GM23338 (cell line): ENCODE measurements around the gene ASB16. TPM values are rescaled to one million over a fixed set of nuclear protein-coding genes. Genes with fewer than 3 reads are reported as not detected.

Source experiments
- ATAC-seq: fragments of 200-7000 bp; cut with Tn5 transposase; 3 replicates; pipeline ENCODE4 v1.9.1; 2020
- DNase-seq: peaks from one replicate; pipeline ENCODE4 v3.0.0-alpha.2; 2015; ENCODE audit warnings: low spot score
- H2AFZ ChIP-seq: fragments of 200-600 bp; sonication (generic); 2 replicates; pipeline ENCODE4 v1.8.0; 2016; ENCODE audit warnings: antibody characterized with exemption, mild to moderate bottlenecking, moderate library complexity
- H3F3A ChIP-seq: fragments of 200-600 bp; sonication (generic); replicated peaks from 2 replicates; pipeline ENCODE4 v1.8.0; 2017; ENCODE audit warnings: antibody characterized with exemption, mixed run types, low read depth
- H3K27ac ChIP-seq: fragments of 200-600 bp; sonication (generic); 2 replicates; pipeline ENCODE4 v1.6.1; 2016; ENCODE audit warnings: low read depth
- H3K27me3 ChIP-seq: fragments of 200-600 bp; sonication (generic); 2 replicates; pipeline ENCODE4 v1.8.0; 2016; ENCODE audit warnings: mild to moderate bottlenecking, mixed run types, moderate library complexity; ENCODE audit not compliant: insufficient read depth
- H3K36me3 ChIP-seq: fragments of 200-600 bp; sonication (generic); 2 replicates; pipeline ENCODE4 v1.8.0; 2016; ENCODE audit warnings: mild to moderate bottlenecking; ENCODE audit not compliant: insufficient read depth
- H3K4me1 ChIP-seq: fragments of 200-600 bp; sonication (generic); 2 replicates; pipeline ENCODE4 v1.8.0; 2016; ENCODE audit warnings: mild to moderate bottlenecking, moderate library complexity; ENCODE audit not compliant: insufficient read depth
- H3K4me2 ChIP-seq: fragments of 200-600 bp; sonication (generic); 2 replicates; pipeline ENCODE4 v1.7.1; 2017; ENCODE audit warnings: mixed run types
- H3K4me3 ChIP-seq: fragments of 200-600 bp; sonication (generic); 2 replicates; pipeline ENCODE4 v1.6.1; 2016; ENCODE audit warnings: mixed run types
- H3K79me2 ChIP-seq: fragments of 200-600 bp; sonication (generic); replicated peaks from 2 replicates; pipeline ENCODE4 v1.8.0; 2017; ENCODE audit warnings: mild to moderate bottlenecking; ENCODE audit not compliant: insufficient read depth
- H3K9me2 ChIP-seq: fragments of 200-600 bp; sonication (generic); 2 replicates; pipeline ENCODE4 v1.8.0; 2017; ENCODE audit not compliant: insufficient read depth
- H4K20me1 ChIP-seq: fragments of 200-600 bp; sonication (generic); replicated peaks from 2 replicates; pipeline ENCODE4 v1.8.0; 2017; ENCODE audit warnings: mild to moderate bottlenecking; ENCODE audit not compliant: insufficient read depth
- H3K27ac Mint-ChIP-seq: 2 replicates; pipeline ENCODE4 v1.8.0; 2020; ENCODE audit warnings: inconsistent platforms, mild to moderate bottlenecking, moderate library complexity, mixed read lengths
- H3K27me3 Mint-ChIP-seq: 3 replicates; pipeline ENCODE4 v1.8.0; 2022; ENCODE audit warnings: low read depth, mild to moderate bottlenecking, moderate library complexity, mixed read lengths, inconsistent platforms; ENCODE audit not compliant: insufficient read depth, poor library complexity
- H3K36me3 Mint-ChIP-seq: 3 replicates; pipeline ENCODE4 v1.8.0; 2021; ENCODE audit warnings: low read depth, mild to moderate bottlenecking, inconsistent platforms, moderate library complexity, mixed read lengths
- H3K4me1 Mint-ChIP-seq: 3 replicates; pipeline ENCODE4 v1.8.0; 2020; ENCODE audit warnings: mild to moderate bottlenecking, inconsistent platforms, mixed read lengths
- H3K4me3 Mint-ChIP-seq: 3 replicates; pipeline ENCODE4 v1.8.0; 2021; ENCODE audit warnings: moderate library complexity, mild to moderate bottlenecking, inconsistent platforms, mixed read lengths
- H3K9me3 Mint-ChIP-seq: 3 replicates; pipeline ENCODE4 v1.8.0; 2020; ENCODE audit warnings: moderate library complexity, mild to moderate bottlenecking, inconsistent platforms, mixed read lengths
- CREB1 ChIP-seq: fragments of 250-450 bp; sonication (Bioruptor Pico); IDR thresholded peaks from 2 replicates; pipeline ENCODE4 v1.5.0; 2020; ENCODE audit warnings: low read depth, mild to moderate bottlenecking, moderate library complexity
- CTCF ChIP-seq, 2 experiments: fragments of 200-600 bp in 1 of 2; sonication (generic) in 1 of 2; conservative IDR thresholded peaks; 2 replicates each; pipeline versions ENCODE4 v1.5.1 to v1.6.1; 2016 to 2017; ENCODE audit warnings: antibody characterized with exemption in 2 of 2, low read depth in 2 of 2, mild to moderate bottlenecking in 2 of 2, moderate library complexity in 1 of 2
- ETS1 ChIP-seq: IDR thresholded peaks from 2 replicates; pipeline ENCODE4 v1.6.1; 2016; ENCODE audit warnings: antibody characterized with exemption
- EZH2 ChIP-seq: fragments of 200-600 bp; sonication (generic); IDR thresholded peaks from one replicate; pipeline ENCODE4 v1.8.0; 2017; ENCODE audit warnings: antibody characterized with exemption, mild to moderate bottlenecking, low read depth; ENCODE audit not compliant: unreplicated experiment
- JUNB ChIP-seq: IDR thresholded peaks from one replicate; pipeline ENCODE4 v1.6.1; 2016; ENCODE audit warnings: antibody characterized with exemption; ENCODE audit not compliant: unreplicated experiment
- NANOG ChIP-seq: IDR thresholded peaks from 2 replicates; pipeline ENCODE4 v1.6.1; 2016; ENCODE audit warnings: antibody characterized with exemption, borderline replicate concordance
- POLR2AphosphoS5 ChIP-seq: IDR thresholded peaks from 2 replicates; pipeline ENCODE4 v1.6.1; 2016; ENCODE audit warnings: antibody characterized with exemption, low read depth
- STAT1 ChIP-seq: IDR thresholded peaks from one replicate; pipeline ENCODE4 v1.6.1; 2016; ENCODE audit warnings: antibody characterized with exemption; ENCODE audit not compliant: unreplicated experiment
- ZNF114 ChIP-seq: fragments of 250-450 bp; sonication (Bioruptor Pico); IDR thresholded peaks from 2 replicates; pipeline ENCODE4 v1.5.0; 2020; ENCODE audit warnings: mild to moderate bottlenecking, moderate library complexity
- ZNF331 ChIP-seq: fragments of 250-450 bp; sonication (Bioruptor Pico); IDR thresholded peaks from 2 replicates; pipeline ENCODE4 v1.5.0; 2020; ENCODE audit warnings: low read depth, mild to moderate bottlenecking, moderate library complexity
- ZNF462 ChIP-seq: fragments of 250-450 bp; sonication (Bioruptor Pico); IDR thresholded peaks from 2 replicates; pipeline ENCODE4 v1.5.0; 2020; ENCODE audit warnings: mild to moderate bottlenecking, moderate library complexity
- polyA plus RNA-seq: library from polyadenylated mRNA; unstranded; fragments of >200 nt; fragmentation: Nextera tagmentation; extraction: Ambion mirVana; gene quantifications from 2 replicates; pipeline ENCODE4 v1.2.1, GENCODE V29; 2016
- total RNA-seq: library from RNA; depleted of rRNA; stranded (reverse); fragments of >200 nt; shearing (Covaris generic); gene quantifications from 2 replicates; pipeline ENCODE4 v1.2.3, GENCODE V29; 2014

The ASB16 gene
- total and polyA plus RNA-seq, 2 experiments from 2014 or later: 0.47 TPM; not detected in 1

- H3K4me3 ChIP-seq: no peak overlapping the region
- H3K27me3 Mint-ChIP-seq: peaks cover 20% of the 10 kb centered on the region
- no peaks in the 10 kb centered on the region for H3K27me3 ChIP-seq
- H3K27ac Mint-ChIP-seq: no peak overlapping the region
- H2AFZ ChIP-seq: no peak overlapping the region
- peaks cover 40% of the 10 kb centered on the region for H3K4me1 Mint-ChIP-seq
- H3K9me3 Mint-ChIP-seq: no peaks in the 10 kb centered on the region
- H3K79me2 ChIP-seq: no peaks in the 10 kb centered on the region
- peaks cover 53% of the 10 kb centered on the region for H3K36me3 Mint-ChIP-seq
- H3K4me1 ChIP-seq: peaks cover 18% of the 10 kb centered on the region
- H3K4me3 Mint-ChIP-seq: no peak overlapping the region
- H3K9me2 ChIP-seq: no peaks in the 10 kb centered on the region
- no peak overlapping the region for H3K4me2 ChIP-seq
- peaks cover 17% of the 10 kb centered on the region for H3K36me3 ChIP-seq
- no peak overlapping the region for H3K27ac ChIP-seq
- H3F3A ChIP-seq: peaks cover 26% of the 10 kb centered on the region; the same call in 1 of the 2 replicates
- peaks cover 15% of the 10 kb centered on the region for H4K20me1 ChIP-seq
- DNase-seq (no peak), ATAC-seq (no peak)
- TF ChIP-seq CREB1 (CRISPR knock-in tag) (no peak), ZNF331 (CRISPR knock-in tag) (no peak), ZNF114 (CRISPR knock-in tag) (no peak), NANOG (no peak)
Measured at GRCh38 chr17:44206825-44207155, 36.3 kb downstream of the ASB16 start.

GRCh38 chr17:44207319-44207718 lies 36.8 kb downstream of the ASB16 start:
- Histone ChIP-seq H3K4me2 (no peak overlapping the region), H3K4me1 (peaks cover 18% of the 10 kb centered on the region), H3K4me3 (no peak overlapping the region), H2AFZ (no peak overlapping the region), H3K79me2 (no peaks in the 10 kb centered on the region), H3K27ac (no peak overlapping the region), H3F3A (peaks cover 25% of the 10 kb centered on the region; the same call in 1 of the 2 replicates), H3K36me3 (peaks cover 17% of the 10 kb centered on the region), H3K27me3 (no peaks in the 10 kb centered on the region), H4K20me1 (peaks cover 15% of the 10 kb centered on the region), H3K9me2 (no peaks in the 10 kb centered on the region)
- peaks cover 57% of the 10 kb centered on the region for H3K36me3 Mint-ChIP-seq
- no peak overlapping the region for H3K27ac Mint-ChIP-seq
- DNase-seq: no peak
- no peak for ATAC-seq
- peaks cover 40% of the 10 kb centered on the region for H3K4me1 Mint-ChIP-seq
- H3K27me3 Mint-ChIP-seq: peaks cover 20% of the 10 kb centered on the region
- no peaks in the 10 kb centered on the region for H3K9me3 Mint-ChIP-seq
- no peak overlapping the region for H3K4me3 Mint-ChIP-seq
- TF ChIP-seq CREB1 (CRISPR knock-in tag) (no peak), NANOG (no peak), CTCF (conservative IDR thresholded peaks at IDR 0.05; ENCODE audit: low read depth in 2 of 2) (no peak), ZNF331 (CRISPR knock-in tag) (no peak), POLR2AphosphoS5 (no peak), ZNF462 (no peak), EZH2 (no peak), STAT1 (no peak), ETS1 (no peak), JUNB (no peak)
